Upper lobe of left lung (tissue), 4 donors: ENCODE results near the gene SLC6A18.

ENCODE experiments used
- EP300 ChIP-seq, 4 donors: sonication (generic); formaldehyde crosslinking; IDR thresholded peaks; one replicate each; pipeline ENCODE4 v1.5.1; 2017; ENCODE audit warnings: antibody characterized with exemption in 4 of 4, control low read depth in 2 of 4
- POLR2A ChIP-seq, 4 donors: fragments of 450-650 bp; IDR thresholded peaks; one replicate each; pipeline ENCODE4 v1.5.1; 2016 to 2017; ENCODE audit warnings: antibody characterized with exemption in 4 of 4, mild to moderate bottlenecking in 2 of 4
- POLR2AphosphoS5 ChIP-seq, 2 donors: sonication (generic); formaldehyde crosslinking; IDR thresholded peaks; one replicate each; pipeline ENCODE4 v1.5.1; 2017; ENCODE audit warnings: antibody characterized with exemption in 2 of 2
- TF ChIP-seq, protein P1 (sequence below), 6 experiments: fragments of 450-650 bp in 4 of 6; fragments of 200-600 bp in 2 of 6; sonication (generic) in 2 of 6; IDR thresholded peaks; one replicate each; pipeline ENCODE4 v1.5.1; 2016 to 2019; ENCODE audit warnings: antibody characterized with exemption in 6 of 6

DNA sequence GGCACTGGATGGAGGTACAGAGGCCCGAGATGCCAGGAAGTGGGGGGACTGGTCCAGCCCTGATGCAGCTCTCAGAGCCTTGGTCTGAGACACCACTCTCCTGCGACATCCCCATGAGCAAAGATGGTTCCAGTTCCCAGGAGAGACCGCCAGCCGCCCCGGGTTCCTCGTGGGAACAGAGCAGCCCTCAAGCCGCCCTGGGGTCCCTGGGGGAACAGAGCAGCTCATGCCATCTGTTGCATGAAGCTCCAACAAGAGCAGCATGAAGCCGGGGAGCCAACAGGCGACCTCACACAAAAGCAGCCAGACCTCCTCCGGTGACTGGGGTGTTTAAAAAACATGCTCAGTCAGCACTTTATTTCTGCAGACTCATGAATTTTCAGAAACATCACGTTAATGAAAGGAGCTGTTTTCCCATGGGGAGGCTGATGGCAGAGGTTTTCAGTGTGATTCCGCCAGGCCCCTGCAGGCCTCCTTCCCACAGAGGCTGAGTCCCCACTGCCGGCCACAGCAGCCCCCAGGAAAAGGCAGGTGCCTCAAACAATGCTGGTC, 6.2 kb downstream of the SLC6A18 start:
- TF ChIP-seq POLR2A (IDR thresholded peaks at IDR 0.05) (no peak), EP300 (IDR thresholded peaks at IDR 0.05) (no peak), POLR2AphosphoS5 (IDR thresholded peaks at IDR 0.05) (no peak)
- TF ChIP-seq, protein P1, sequence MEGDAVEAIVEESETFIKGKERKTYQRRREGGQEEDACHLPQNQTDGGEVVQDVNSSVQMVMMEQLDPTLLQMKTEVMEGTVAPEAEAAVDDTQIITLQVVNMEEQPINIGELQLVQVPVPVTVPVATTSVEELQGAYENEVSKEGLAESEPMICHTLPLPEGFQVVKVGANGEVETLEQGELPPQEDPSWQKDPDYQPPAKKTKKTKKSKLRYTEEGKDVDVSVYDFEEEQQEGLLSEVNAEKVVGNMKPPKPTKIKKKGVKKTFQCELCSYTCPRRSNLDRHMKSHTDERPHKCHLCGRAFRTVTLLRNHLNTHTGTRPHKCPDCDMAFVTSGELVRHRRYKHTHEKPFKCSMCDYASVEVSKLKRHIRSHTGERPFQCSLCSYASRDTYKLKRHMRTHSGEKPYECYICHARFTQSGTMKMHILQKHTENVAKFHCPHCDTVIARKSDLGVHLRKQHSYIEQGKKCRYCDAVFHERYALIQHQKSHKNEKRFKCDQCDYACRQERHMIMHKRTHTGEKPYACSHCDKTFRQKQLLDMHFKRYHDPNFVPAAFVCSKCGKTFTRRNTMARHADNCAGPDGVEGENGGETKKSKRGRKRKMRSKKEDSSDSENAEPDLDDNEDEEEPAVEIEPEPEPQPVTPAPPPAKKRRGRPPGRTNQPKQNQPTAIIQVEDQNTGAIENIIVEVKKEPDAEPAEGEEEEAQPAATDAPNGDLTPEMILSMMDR (IDR thresholded peaks at IDR 0.05): no peak
